Heart right ventricle (tissue), 16 donors: ENCODE results near the gene GMPPA. TPM values are rescaled to one million over a fixed set of nuclear protein-coding genes. Genes with fewer than 3 reads are reported as not detected.
A peak's percentile ranks its signal among the peaks of the same experiment; 100 is the strongest.

Source experiments
- ATAC-seq, 8 donors: fragments of 200-7000 bp; cut with Tn5 transposase; one replicate each; pipeline ENCODE4 v1.9.1; 2020; ENCODE audit warnings: mild to moderate bottlenecking in 8 of 8, moderate library complexity in 8 of 8, moderate number of reproducible peaks in 1 of 8
- DNase-seq, 2 donors: peaks; one replicate each; pipeline ENCODE4 v3.0.0-alpha.2; 2020
- H3K27ac ChIP-seq, 10 donors: fragments of 200-600 bp; sonication (generic) in 2 of 10; one replicate each; pipeline versions ENCODE4 v1.5.0 to v1.8.0; 2020 to 2022; ENCODE audit warnings: mild to moderate bottlenecking in 3 of 10
- H3K27me3 ChIP-seq, 7 donors: fragments of 200-600 bp; one replicate each; pipeline ENCODE4 v1.8.0; 2021 to 2022; ENCODE audit warnings: mild to moderate bottlenecking in 2 of 7
- H3K36me3 ChIP-seq, 9 donors: fragments of 200-600 bp; sonication (generic) in 1 of 9; one replicate each; pipeline versions ENCODE4 v1.5.0 to v1.8.0; 2020 to 2022; ENCODE audit warnings: mild to moderate bottlenecking in 2 of 9
- H3K4me1 ChIP-seq, 9 donors: fragments of 200-600 bp; sonication (generic) in 1 of 9; one replicate each; pipeline versions ENCODE4 v1.5.0 to v1.8.0; 2020 to 2022; ENCODE audit warnings: mild to moderate bottlenecking in 4 of 9
- H3K4me3 ChIP-seq, 10 donors: fragments of 200-600 bp; sonication (generic) in 2 of 10; one replicate each; pipeline versions ENCODE4 v1.5.0 to v1.8.0; 2020 to 2022; ENCODE audit warnings: mild to moderate bottlenecking in 7 of 10, moderate library complexity in 2 of 10
- H3K9me3 ChIP-seq, 11 donors: fragments of 200-600 bp in 10 of 11; sonication (generic) in 2 of 11; one replicate each; pipeline versions ENCODE4 v1.5.0 to v1.8.0; 2013 to 2022; ENCODE audit warnings: mild to moderate bottlenecking in 2 of 11, control low read depth in 1 of 11, moderate library complexity in 1 of 11
- WGBS, 2 donors: extraction: QIAGEN DNeasy Blood & Tissue Kit; methylation state at CpG; one replicate each; pipeline ENCODE4 v1.1.7; 2013; ENCODE audit warnings: inconsistent platforms in 1 of 2; 5-methylcytosine and 5-hydroxymethylcytosine counted together
- intact Hi-C, 10 donors: fragments of 100-400 bp; cut with DNase I; formaldehyde crosslinking; loops; one replicate each; pipeline versions ENCODE4 v1.11.1 to v1.14.2; 2022
- polyA plus RNA-seq, 2 donors: library from polyadenylated mRNA; stranded (reverse); fragments of 200-250 nt; gene quantifications; one replicate each; pipeline ENCODE4 v1.2.3, GENCODE V29; 2013
- total RNA-seq, 10 donors: library from RNA; stranded (reverse); fragmentation: NEBNext Ultra II Directional in 3 of 10; extraction: Animal tissue kit (Norgen Biotek cat#: 25700) in 3 of 10; gene quantifications; one replicate each; pipeline versions ENCODE4 v1.2.1 to v1.2.4, GENCODE V29; 2021 to 2023
- TF ChIP-seq, protein P1 (sequence below), 9 donors: fragments of 200-600 bp; sonication (generic) in 2 of 9; IDR thresholded peaks; one replicate each; pipeline versions ENCODE4 v1.5.0 to v1.8.0; 2021 to 2022; ENCODE audit warnings: antibody characterized with exemption in 9 of 9, mild to moderate bottlenecking in 5 of 9, moderate library complexity in 1 of 9
- donor health status: Arrhythmogenic right ventricular cardiomyopathy.
- donor health status: ischemic (EF 13 %, LVEDD 7.1; RV severe dilation, severe dysfunction).
- donor health status: healthy with polysubstance abuse.
- donor health status: DM: no; HTN: yes; CAD: no.
- donor health status: DM: no; HTN: no; CAD: no.
- donor health status: ischemic (EF 25% LVEDD 6.9; RV normal size, moderate dysfunction).
- donor health status: ischemic (EF 25% LVEDD 5.7; RV mildly dilated, moderate dysfunction).
- donor health status: healthy.
- donor health status: DM: yes; HTN: yes; CAD: no.
- donor health status: Ischemic cardiomyopathy.
- donor health status: ischemic (EF 35%, LVEDD 5.7; RV mildly dilated, moderate dysfunction).
- donor health status: nonischemic (EF 11% LVEDD 7.7; RV severe dilation, severe dysfunction).
- donor health status: DM: yes; HTN: yes; CAD: no.
- donor health status: PGD.
- donor health status: ischemic (EF 29% LVEDD 5.4; RV normal size, mild dysfunction).
- donor health status: nonischemic (EF 23%, LVEDD 6.1; RV moderate dilation, normal function).

GMPPA gene
- total and polyA plus RNA-seq, 12 donors, result 15.8 to 48.6 (median 22.1) TPM

DNA sequence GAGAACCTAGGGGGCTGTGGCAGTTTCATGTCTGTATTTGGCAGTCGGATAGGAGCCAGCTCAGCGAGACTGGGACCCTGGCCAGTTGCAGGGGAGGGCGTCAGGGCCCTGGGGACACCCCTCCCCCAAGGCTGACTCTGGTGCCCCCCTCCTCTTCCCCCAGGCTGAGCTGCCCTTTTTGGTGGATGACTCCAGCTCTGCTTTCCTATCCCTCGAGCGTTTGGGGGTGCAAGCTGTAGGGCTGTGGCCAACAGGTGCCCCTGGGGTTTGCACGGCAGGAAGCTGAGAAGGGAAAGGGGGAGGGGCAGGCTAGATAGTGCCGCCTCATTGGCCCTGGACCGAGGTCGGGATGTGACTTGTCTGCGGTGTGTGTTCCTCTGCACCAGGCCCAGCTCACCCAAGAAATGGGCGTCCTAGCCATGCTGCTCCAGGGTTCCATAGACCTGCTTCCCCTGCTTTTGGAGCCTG lies 37.6 kb upstream of the GMPPA start:
- H3K9me3 ChIP-seq, result no peaks in the 10 kb centered on the region
- ATAC-seq (peak; percentile 48 to 77 (median 70)), DNase-seq (peak; percentile 60 to 61)
- TF ChIP-seq, protein P1, sequence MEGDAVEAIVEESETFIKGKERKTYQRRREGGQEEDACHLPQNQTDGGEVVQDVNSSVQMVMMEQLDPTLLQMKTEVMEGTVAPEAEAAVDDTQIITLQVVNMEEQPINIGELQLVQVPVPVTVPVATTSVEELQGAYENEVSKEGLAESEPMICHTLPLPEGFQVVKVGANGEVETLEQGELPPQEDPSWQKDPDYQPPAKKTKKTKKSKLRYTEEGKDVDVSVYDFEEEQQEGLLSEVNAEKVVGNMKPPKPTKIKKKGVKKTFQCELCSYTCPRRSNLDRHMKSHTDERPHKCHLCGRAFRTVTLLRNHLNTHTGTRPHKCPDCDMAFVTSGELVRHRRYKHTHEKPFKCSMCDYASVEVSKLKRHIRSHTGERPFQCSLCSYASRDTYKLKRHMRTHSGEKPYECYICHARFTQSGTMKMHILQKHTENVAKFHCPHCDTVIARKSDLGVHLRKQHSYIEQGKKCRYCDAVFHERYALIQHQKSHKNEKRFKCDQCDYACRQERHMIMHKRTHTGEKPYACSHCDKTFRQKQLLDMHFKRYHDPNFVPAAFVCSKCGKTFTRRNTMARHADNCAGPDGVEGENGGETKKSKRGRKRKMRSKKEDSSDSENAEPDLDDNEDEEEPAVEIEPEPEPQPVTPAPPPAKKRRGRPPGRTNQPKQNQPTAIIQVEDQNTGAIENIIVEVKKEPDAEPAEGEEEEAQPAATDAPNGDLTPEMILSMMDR (IDR thresholded peaks at IDR 0.05), result no peak
- peak overlapping the region; percentile 76 to 96 (median 90) for H3K27ac ChIP-seq
- intact Hi-C loops, result no loop called here
- peak overlapping the region in 9 of 10 donors; percentile 19 to 46 (median 34) for H3K4me3 ChIP-seq
- H3K4me1 ChIP-seq, result peaks cover 6 to 75% (median 19%) of the 10 kb centered on the region in 9 donors
- 11 to 13% methylated on average over 11 of the region's 11 CpGs for WGBS, 2 donors
- H3K36me3 ChIP-seq, result peaks cover 0 to 22% (median 0%) of the 10 kb centered on the region in 9 donors
- peaks cover 0 to 5% (median 0%) of the 10 kb centered on the region in 7 donors for H3K27me3 ChIP-seq

GRCh38 chr2:219461669-219462068 lies 37.0 kb upstream of the GMPPA start:
- 64 to 69% methylated on average over 14 of the region's 14 CpGs for WGBS, 2 donors
- Histone ChIP-seq H3K27ac (peak overlapping the region; percentile 70 to 96 (median 90)), H3K4me3 (peak overlapping the region in 9 of 10 donors; percentile 12 to 46 (median 34)), H3K9me3 (no peaks in the 10 kb centered on the region), H3K4me1 (peaks cover 6 to 81% (median 23%) of the 10 kb centered on the region in 9 donors), H3K27me3 (peaks cover 0 to 5% (median 0%) of the 10 kb centered on the region in 7 donors), H3K36me3 (peaks cover 0 to 28% (median 0%) of the 10 kb centered on the region in 9 donors)
- peak in 1 of 2 donors; percentile 30 for DNase-seq
- peak in 2 of 8 donors; percentile 1 to 12 for ATAC-seq
- TF ChIP-seq, protein P1 (IDR thresholded peaks at IDR 0.05), result no peak
- intact Hi-C loops, result no loop called here

GRCh38 chr2:219462349-219462748 lies 36.3 kb upstream of the GMPPA start:
- peaks cover 0 to 5% (median 0%) of the 10 kb centered on the region in 7 donors for H3K27me3 ChIP-seq
- intact Hi-C loops, result no loop called here
- no peak overlapping the region for H3K4me3 ChIP-seq
- no peak for DNase-seq
- H3K4me1 ChIP-seq, result peaks cover 6 to 87% (median 23%) of the 10 kb centered on the region in 9 donors
- ATAC-seq, result no peak
- TF ChIP-seq, protein P1 (IDR thresholded peaks at IDR 0.05), result no peak
- WGBS, 2 donors, result 79 to 87% methylated on average over 9 of the region's 9 CpGs
- H3K36me3 ChIP-seq, result peaks cover 0 to 32% (median 0%) of the 10 kb centered on the region in 9 donors
- H3K27ac ChIP-seq, result peak overlapping the region in 7 of 10 donors; percentile 8 to 96 (median 91)
- no peaks in the 10 kb centered on the region for H3K9me3 ChIP-seq

GRCh38 chr2:219464286-219465032 lies 34.2 kb upstream of the GMPPA start:
- no peaks in the 10 kb centered on the region for H3K9me3 ChIP-seq
- WGBS, 2 donors, result 87% methylated on average over 21 of the region's 21 CpGs
- intact Hi-C loops, result no loop called here
- peak overlapping the region in 5 of 10 donors; percentile 16 to 96 (median 50) for H3K27ac ChIP-seq
- TF ChIP-seq, protein P1 (IDR thresholded peaks at IDR 0.05), result no peak
- DNase-seq (no peak), ATAC-seq (no peak)
- peaks cover 0 to under 1% (median 0%) of the 10 kb centered on the region in 7 donors for H3K27me3 ChIP-seq
- H3K4me3 ChIP-seq, result no peak overlapping the region
- H3K36me3 ChIP-seq, result peaks cover 0 to 37% (median 0%) of the 10 kb centered on the region in 9 donors
- peaks cover 6 to 90% (median 29%) of the 10 kb centered on the region in 9 donors for H3K4me1 ChIP-seq
